HUDEP-2 (cell line): Measurements from ENCODE around the gene DLX1.

Source experiments
- DNase-seq, 76 experiments: peaks; one replicate each; lab custom pipeline; 2025; ENCODE audit not compliant: unreplicated experiment in 76 of 76; lab: John Stamatoyannopoulos, UW

DLX1 gene

GRCh38 chr2:172086241-172087206, 1.2 kb downstream of the DLX1 start:
- DNase-seq, result peak in 24 of 76 experiments; percentile 4 to 46 (median 26)

- no peak for DNase-seq
Observed at GRCh38 chr2:172087207-172087779, 2.0 kb downstream of the DLX1 start.

GRCh38 chr2:172087780-172088244, 2.5 kb downstream of the DLX1 start:
- DNase-seq, result peak in 1 of 76 experiments; percentile 37

- DNase-seq, result peak in 1 of 76 experiments; percentile 37
Observed at GRCh38 chr2:172088245-172089004, 3.1 kb downstream of the DLX1 start.

GRCh38 chr2:172089005-172089504, 3.7 kb downstream of the DLX1 start:
- no peak for DNase-seq

- DNase-seq, result no peak
Observed at GRCh38 chr2:172089633-172090032, 4.3 kb downstream of the DLX1 start.

GRCh38 chr2:172090044-172090961, 5.0 kb downstream of the DLX1 start:
- DNase-seq, result no peak

- no peak for DNase-seq
Observed at GRCh38 chr2:172091000-172091641, 5.8 kb downstream of the DLX1 start.

- no peak for DNase-seq
Observed at GRCh38 chr2:172091761-172092566, 6.7 kb downstream of the DLX1 start.

GRCh38 chr2:172092716-172093415, 7.6 kb downstream of the DLX1 start:
- no peak for DNase-seq

- DNase-seq, result no peak
Observed at GRCh38 chr2:172093416-172094293, 8.3 kb downstream of the DLX1 start.

- DNase-seq, result no peak
Observed at GRCh38 chr2:172094294-172095145, 9.2 kb downstream of the DLX1 start.

GRCh38 chr2:172095146-172095904, 10.0 kb downstream of the DLX1 start:
- DNase-seq, result peak in 6 of 76 experiments; percentile 2 to 25 (median 14)

- DNase-seq, result no peak
Observed at GRCh38 chr2:172095905-172096625, 10.8 kb downstream of the DLX1 start.
